ENCODE results near the gene MACROH2A1. TPM values are rescaled to one million over a fixed set of nuclear protein-coding genes. Genes with fewer than 3 reads are reported as not detected.

MACROH2A1 gene
- total and polyA plus RNA-seq, 2 donors from 2014 or later = 99.4 to 144 TPM

DNA sequence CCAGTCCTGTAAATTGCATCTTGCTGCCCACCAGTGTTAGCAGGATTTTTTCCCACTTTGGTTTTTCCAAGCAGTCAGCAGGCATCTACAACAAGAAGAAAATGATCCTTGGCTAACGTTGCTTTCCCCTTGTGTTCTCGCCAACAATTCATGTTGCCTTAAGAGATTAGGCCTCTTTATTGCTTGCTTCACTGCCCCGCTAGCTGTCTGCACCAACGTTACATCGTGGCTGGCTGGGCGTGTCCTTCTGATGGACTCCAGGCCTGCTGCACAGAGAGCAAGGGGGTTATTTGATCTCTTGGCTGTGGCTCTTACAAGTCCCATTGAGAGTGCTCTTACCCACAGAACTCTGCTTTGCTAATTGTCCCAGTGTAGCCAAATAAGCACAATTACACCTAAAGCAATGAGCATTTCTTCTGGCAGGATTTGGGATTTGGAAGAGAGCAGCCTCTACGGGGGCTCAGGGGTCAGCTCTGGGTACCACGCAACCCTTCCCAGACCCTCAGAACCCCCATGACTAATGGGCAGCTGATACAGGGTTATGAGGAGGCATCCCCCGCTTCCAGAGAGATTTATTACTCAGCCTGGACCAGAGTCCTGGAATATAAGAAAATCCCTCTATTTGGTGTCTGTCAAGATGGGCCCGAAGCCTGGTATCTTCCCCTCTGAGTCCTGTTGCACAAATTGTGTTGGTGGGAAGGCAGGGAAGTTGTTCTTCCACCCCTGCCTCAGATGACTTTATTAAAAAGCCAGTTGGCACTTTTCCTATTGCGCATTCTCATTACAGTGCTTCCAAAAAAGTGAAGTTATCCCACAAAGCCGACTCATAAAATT is 30.5 kb upstream of the MACROH2A1 start:
- H3K9me3 ChIP-seq (ENCODE audit: control insufficient read depth in 2 of 3, insufficient read depth in 1 of 3, low read length in 3 of 3) = peaks cover 0 to 13% (median 0%) of the 10 kb centered on the region in 3 donors
- H3K27ac ChIP-seq (ENCODE audit: low read depth in 2 of 2, low read length in 2 of 2) = no peak overlapping the region
- H3K9ac ChIP-seq (ENCODE audit: low read length in 3 of 3) = no peak overlapping the region
- H3K4me3 ChIP-seq (ENCODE audit: low read length in 3 of 3) = no peak overlapping the region
- H3K27me3 ChIP-seq (ENCODE audit: control insufficient read depth, insufficient read depth, low read length) = no peaks in the 10 kb centered on the region
- no peaks in the 10 kb centered on the region for H3K4me1 ChIP-seq (ENCODE audit: control insufficient read depth in 2 of 3, insufficient read depth in 2 of 3, low read depth in 1 of 3, low read length in 3 of 3)
- DNase-seq (peak in 2 of 5 donors; percentile 35 to 53), FAIRE-seq (no peak)
- TF ChIP-seq CTCF (IDR thresholded peaks at IDR 0.05; ENCODE audit: borderline replicate concordance, extremely low read depth, insufficient read depth) = no peak
- intact Hi-C loops (cut with DNase I) = no loop called here
- H3K36me3 ChIP-seq (ENCODE audit: control insufficient read depth in 2 of 3, insufficient read depth in 3 of 3, low read length in 3 of 3) = no peaks in the 10 kb centered on the region

- Histone ChIP-seq H3K36me3 (ENCODE audit: control insufficient read depth in 2 of 3, insufficient read depth in 3 of 3, low read length in 3 of 3) (no peaks in the 10 kb centered on the region), H3K27me3 (ENCODE audit: control insufficient read depth, insufficient read depth, low read length) (no peaks in the 10 kb centered on the region), H3K4me1 (ENCODE audit: control insufficient read depth in 2 of 3, insufficient read depth in 2 of 3, low read depth in 1 of 3, low read length in 3 of 3) (no peaks in the 10 kb centered on the region), H3K9ac (ENCODE audit: low read length in 3 of 3) (no peak overlapping the region), H3K27ac (ENCODE audit: low read depth in 2 of 2, low read length in 2 of 2) (no peak overlapping the region), H3K9me3 (ENCODE audit: control insufficient read depth in 2 of 3, insufficient read depth in 1 of 3, low read length in 3 of 3) (peaks cover 0 to 13% (median 0%) of the 10 kb centered on the region in 3 donors), H3K4me3 (ENCODE audit: low read length in 3 of 3) (no peak overlapping the region)
- DNase-seq (no peak), FAIRE-seq (no peak)
- intact Hi-C loops (cut with DNase I) = no loop called here
- no peak for TF ChIP-seq CTCF (IDR thresholded peaks at IDR 0.05; ENCODE audit: borderline replicate concordance, extremely low read depth, insufficient read depth)
These were observed 29.6 kb upstream of the MACROH2A1 start for GRCh38 chr5:135428586-135428985.

GRCh38 chr5:135426102-135427082 is 27.4 kb upstream of the MACROH2A1 start:
- peaks cover 0 to 13% (median 0%) of the 10 kb centered on the region in 3 donors for H3K9me3 ChIP-seq (ENCODE audit: control insufficient read depth in 2 of 3, insufficient read depth in 1 of 3, low read length in 3 of 3)
- no peaks in the 10 kb centered on the region for H3K36me3 ChIP-seq (ENCODE audit: control insufficient read depth in 2 of 3, insufficient read depth in 3 of 3, low read length in 3 of 3)
- TF ChIP-seq CTCF (IDR thresholded peaks at IDR 0.05; ENCODE audit: borderline replicate concordance, extremely low read depth, insufficient read depth) = peak; percentile 63
- H3K9ac ChIP-seq (ENCODE audit: low read length in 3 of 3) = no peak overlapping the region
- no peaks in the 10 kb centered on the region for H3K4me1 ChIP-seq (ENCODE audit: control insufficient read depth in 2 of 3, insufficient read depth in 2 of 3, low read depth in 1 of 3, low read length in 3 of 3)
- FAIRE-seq (no peak), DNase-seq (peak in 1 of 5 donors; percentile 41)
- intact Hi-C loops (cut with DNase I) = no loop called here
- no peak overlapping the region for H3K4me3 ChIP-seq (ENCODE audit: low read length in 3 of 3)
- H3K27me3 ChIP-seq (ENCODE audit: control insufficient read depth, insufficient read depth, low read length) = no peaks in the 10 kb centered on the region
- H3K27ac ChIP-seq (ENCODE audit: low read depth in 2 of 2, low read length in 2 of 2) = no peak overlapping the region
